ENCODE measurements around the gene FRAT2.

FRAT2 gene

DNA sequence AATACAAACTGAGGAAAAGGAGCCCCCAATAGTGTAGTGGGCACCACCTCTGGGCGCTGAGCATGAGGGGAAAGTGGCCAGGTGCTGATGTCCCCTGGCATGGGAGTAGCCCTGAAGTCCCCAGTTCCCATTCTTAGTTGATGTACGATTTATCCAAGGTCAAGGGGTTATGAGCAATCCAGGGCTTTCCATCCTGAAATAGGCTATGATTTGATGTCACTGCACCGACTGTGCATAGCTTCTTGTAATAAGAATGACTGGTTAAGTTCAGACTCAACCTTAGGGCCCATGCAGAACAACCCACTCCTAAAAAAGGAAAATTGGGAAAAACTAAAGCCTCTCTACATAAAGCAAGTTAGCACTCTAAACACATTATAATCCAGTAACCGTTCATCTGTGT is 11.0 kb downstream of the FRAT2 start:
- H3K9ac ChIP-seq (ENCODE audit: low read depth, low read length), result no peak overlapping the region
- peaks cover 2% of the 10 kb centered on the region for H3K36me3 ChIP-seq (ENCODE audit: control insufficient read depth, insufficient read depth, low read length)
- peaks cover 28% of the 10 kb centered on the region for H3K27me3 ChIP-seq (ENCODE audit: control insufficient read depth, insufficient read depth, low read length)
- H3K4me3 ChIP-seq (ENCODE audit: low read depth, low read length), result no peak overlapping the region
- H3K9me3 ChIP-seq (ENCODE audit: control insufficient read depth, insufficient read depth, low read length), result no peaks in the 10 kb centered on the region
- H3K4me1 ChIP-seq (ENCODE audit: control insufficient read depth, insufficient read depth, low read length), result peaks cover 41% of the 10 kb centered on the region
- no peak overlapping the region for H3K27ac ChIP-seq (ENCODE audit: low read depth, low read length)

- H3K4me1 ChIP-seq (ENCODE audit: control insufficient read depth, insufficient read depth, low read length), result peaks cover 32% of the 10 kb centered on the region
- H3K4me3 ChIP-seq (ENCODE audit: low read depth, low read length), result peak overlapping the region; percentile 82
- H3K9me3 ChIP-seq (ENCODE audit: control insufficient read depth, insufficient read depth, low read length), result no peaks in the 10 kb centered on the region
- peaks cover 28% of the 10 kb centered on the region for H3K27me3 ChIP-seq (ENCODE audit: control insufficient read depth, insufficient read depth, low read length)
- H3K9ac ChIP-seq (ENCODE audit: low read depth, low read length), result peak overlapping the region; percentile 64
- H3K36me3 ChIP-seq (ENCODE audit: control insufficient read depth, insufficient read depth, low read length), result no peaks in the 10 kb centered on the region
- H3K27ac ChIP-seq (ENCODE audit: low read depth, low read length), result no peak overlapping the region
Measured at GRCh38 chr10:97321804-97322190, 12.7 kb downstream of the FRAT2 start.

GRCh38 chr10:97321032-97321803 is 13.3 kb downstream of the FRAT2 start:
- Histone ChIP-seq H3K4me3 (ENCODE audit: low read depth, low read length) (peak overlapping the region; percentile 82), H3K9ac (ENCODE audit: low read depth, low read length) (peak overlapping the region; percentile 64), H3K4me1 (ENCODE audit: control insufficient read depth, insufficient read depth, low read length) (peaks cover 30% of the 10 kb centered on the region), H3K36me3 (ENCODE audit: control insufficient read depth, insufficient read depth, low read length) (no peaks in the 10 kb centered on the region), H3K27ac (ENCODE audit: low read depth, low read length) (no peak overlapping the region), H3K9me3 (ENCODE audit: control insufficient read depth, insufficient read depth, low read length) (no peaks in the 10 kb centered on the region), H3K27me3 (ENCODE audit: control insufficient read depth, insufficient read depth, low read length) (peaks cover 28% of the 10 kb centered on the region)

- no peak overlapping the region for H3K27ac ChIP-seq (ENCODE audit: low read depth, low read length)
- H3K27me3 ChIP-seq (ENCODE audit: control insufficient read depth, insufficient read depth, low read length), result peaks cover 28% of the 10 kb centered on the region
- H3K36me3 ChIP-seq (ENCODE audit: control insufficient read depth, insufficient read depth, low read length), result no peaks in the 10 kb centered on the region
- H3K9ac ChIP-seq (ENCODE audit: low read depth, low read length), result peak overlapping the region; percentile 64; the same call in 1 of the 2 replicates
- peak overlapping the region; percentile 82 for H3K4me3 ChIP-seq (ENCODE audit: low read depth, low read length)
- peaks cover 24% of the 10 kb centered on the region for H3K4me1 ChIP-seq (ENCODE audit: control insufficient read depth, insufficient read depth, low read length)
- no peaks in the 10 kb centered on the region for H3K9me3 ChIP-seq (ENCODE audit: control insufficient read depth, insufficient read depth, low read length)
Measured at GRCh38 chr10:97320480-97321031, 14.0 kb downstream of the FRAT2 start.

- no peaks in the 10 kb centered on the region for H3K9me3 ChIP-seq (ENCODE audit: control insufficient read depth, insufficient read depth, low read length)
- peaks cover 28% of the 10 kb centered on the region for H3K27me3 ChIP-seq (ENCODE audit: control insufficient read depth, insufficient read depth, low read length)
- H3K27ac ChIP-seq (ENCODE audit: low read depth, low read length), result peak overlapping the region; percentile 98
- peak overlapping the region; percentile 82 for H3K4me3 ChIP-seq (ENCODE audit: low read depth, low read length)
- peak overlapping the region; percentile 43 for H3K9ac ChIP-seq (ENCODE audit: low read depth, low read length)
- no peaks in the 10 kb centered on the region for H3K36me3 ChIP-seq (ENCODE audit: control insufficient read depth, insufficient read depth, low read length)
- peaks cover 22% of the 10 kb centered on the region for H3K4me1 ChIP-seq (ENCODE audit: control insufficient read depth, insufficient read depth, low read length)
Measured at GRCh38 chr10:97319671-97320479, 14.7 kb downstream of the FRAT2 start.

- Histone ChIP-seq H3K36me3 (ENCODE audit: control insufficient read depth, insufficient read depth, low read length) (no peaks in the 10 kb centered on the region), H3K4me3 (ENCODE audit: low read depth, low read length) (peak within 1 kb of the TSS; percentile 82), H3K9me3 (ENCODE audit: control insufficient read depth, insufficient read depth, low read length) (no peaks in the 10 kb centered on the region), H3K9ac (ENCODE audit: low read depth, low read length) (peak within 1 kb of the TSS; percentile 99), H3K27ac (ENCODE audit: low read depth, low read length) (peak within 1 kb of the TSS; percentile 98), H3K27me3 (ENCODE audit: control insufficient read depth, insufficient read depth, low read length) (peaks cover 28% of the 10 kb centered on the region), H3K4me1 (ENCODE audit: control insufficient read depth, insufficient read depth, low read length) (peaks cover 22% of the 10 kb centered on the region)
Measured at GRCh38 chr10:97318772-97319651, 15.5 kb downstream of the FRAT2 start, which contains the start of gene FRAT1. Gene FRAT1, plus strand, starts transcription at chr10:97319271. Its CDS starts 183 bp downstream, at chr10:97319454.

DNA sequence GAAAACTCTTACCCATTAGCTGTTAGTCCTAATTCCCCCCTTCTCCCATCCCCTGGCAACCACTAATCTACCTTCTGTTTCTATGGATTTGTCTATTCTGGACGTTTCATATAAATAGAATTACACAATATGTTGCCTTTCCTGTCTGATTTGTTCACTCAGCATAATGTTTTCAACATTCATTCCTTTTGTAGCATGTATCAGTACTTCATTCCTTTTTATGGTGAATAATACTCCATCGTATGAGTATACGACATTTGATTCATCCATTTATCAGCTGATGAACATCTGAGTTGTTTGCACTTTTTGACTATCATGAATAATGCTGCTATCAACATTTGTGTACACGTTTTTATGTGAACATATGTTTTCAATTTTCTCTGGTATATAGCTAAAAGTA is 19.9 kb downstream of the FRAT2 start:
- no peak overlapping the region for H3K9ac ChIP-seq (ENCODE audit: low read depth, low read length)
- H3K4me3 ChIP-seq (ENCODE audit: low read depth, low read length), result no peak overlapping the region
- H3K9me3 ChIP-seq (ENCODE audit: control insufficient read depth, insufficient read depth, low read length), result no peaks in the 10 kb centered on the region
- no peak overlapping the region for H3K27ac ChIP-seq (ENCODE audit: low read depth, low read length)
- no peaks in the 10 kb centered on the region for H3K36me3 ChIP-seq (ENCODE audit: control insufficient read depth, insufficient read depth, low read length)
- H3K4me1 ChIP-seq (ENCODE audit: control insufficient read depth, insufficient read depth, low read length), result peaks cover 3% of the 10 kb centered on the region; the same call in 1 of the 2 replicates
- no peaks in the 10 kb centered on the region for H3K27me3 ChIP-seq (ENCODE audit: control insufficient read depth, insufficient read depth, low read length)

GRCh38 chr10:97312897-97313296 is 21.6 kb downstream of the FRAT2 start:
- Histone ChIP-seq H3K4me3 (ENCODE audit: low read depth, low read length) (no peak overlapping the region), H3K4me1 (ENCODE audit: control insufficient read depth, insufficient read depth, low read length) (no peaks in the 10 kb centered on the region), H3K9me3 (ENCODE audit: control insufficient read depth, insufficient read depth, low read length) (no peaks in the 10 kb centered on the region), H3K9ac (ENCODE audit: low read depth, low read length) (no peak overlapping the region), H3K27me3 (ENCODE audit: control insufficient read depth, insufficient read depth, low read length) (no peaks in the 10 kb centered on the region), H3K27ac (ENCODE audit: low read depth, low read length) (no peak overlapping the region), H3K36me3 (ENCODE audit: control insufficient read depth, insufficient read depth, low read length) (no peaks in the 10 kb centered on the region)

DNA sequence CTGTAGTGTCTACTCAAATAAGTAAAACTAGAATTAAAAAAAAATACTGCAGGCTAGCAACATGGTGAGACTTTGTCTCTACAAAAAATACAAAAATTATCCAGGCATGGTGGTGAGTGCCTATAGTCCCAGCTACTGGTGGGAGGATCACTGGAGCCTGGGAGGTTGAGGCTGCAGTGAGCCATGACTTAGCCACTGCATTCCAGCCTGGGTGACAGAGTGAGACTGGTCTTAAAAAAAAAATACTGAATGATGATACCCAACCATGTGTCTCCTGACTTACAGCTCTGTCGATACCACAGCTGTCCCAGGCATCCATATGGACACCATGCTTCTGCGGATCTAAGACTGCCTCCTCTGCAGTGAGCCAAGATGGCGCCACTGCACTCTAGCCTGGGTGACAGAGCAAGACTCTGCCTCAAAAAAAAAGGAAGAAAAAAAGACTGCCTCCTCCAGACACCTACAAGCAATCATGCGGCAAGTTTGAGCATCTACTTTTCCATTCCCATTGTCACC is 23.4 kb downstream of the FRAT2 start:
- no peaks in the 10 kb centered on the region for H3K4me1 ChIP-seq (ENCODE audit: control insufficient read depth, insufficient read depth, low read length)
- no peaks in the 10 kb centered on the region for H3K27me3 ChIP-seq (ENCODE audit: control insufficient read depth, insufficient read depth, low read length)
- no peak overlapping the region for H3K4me3 ChIP-seq (ENCODE audit: low read depth, low read length)
- no peak overlapping the region for H3K9ac ChIP-seq (ENCODE audit: low read depth, low read length)
- no peaks in the 10 kb centered on the region for H3K9me3 ChIP-seq (ENCODE audit: control insufficient read depth, insufficient read depth, low read length)
- no peaks in the 10 kb centered on the region for H3K36me3 ChIP-seq (ENCODE audit: control insufficient read depth, insufficient read depth, low read length)
- no peak overlapping the region for H3K27ac ChIP-seq (ENCODE audit: low read depth, low read length)
